ENCODE data around the gene ALAS1.

The ALAS1 gene

DNA sequence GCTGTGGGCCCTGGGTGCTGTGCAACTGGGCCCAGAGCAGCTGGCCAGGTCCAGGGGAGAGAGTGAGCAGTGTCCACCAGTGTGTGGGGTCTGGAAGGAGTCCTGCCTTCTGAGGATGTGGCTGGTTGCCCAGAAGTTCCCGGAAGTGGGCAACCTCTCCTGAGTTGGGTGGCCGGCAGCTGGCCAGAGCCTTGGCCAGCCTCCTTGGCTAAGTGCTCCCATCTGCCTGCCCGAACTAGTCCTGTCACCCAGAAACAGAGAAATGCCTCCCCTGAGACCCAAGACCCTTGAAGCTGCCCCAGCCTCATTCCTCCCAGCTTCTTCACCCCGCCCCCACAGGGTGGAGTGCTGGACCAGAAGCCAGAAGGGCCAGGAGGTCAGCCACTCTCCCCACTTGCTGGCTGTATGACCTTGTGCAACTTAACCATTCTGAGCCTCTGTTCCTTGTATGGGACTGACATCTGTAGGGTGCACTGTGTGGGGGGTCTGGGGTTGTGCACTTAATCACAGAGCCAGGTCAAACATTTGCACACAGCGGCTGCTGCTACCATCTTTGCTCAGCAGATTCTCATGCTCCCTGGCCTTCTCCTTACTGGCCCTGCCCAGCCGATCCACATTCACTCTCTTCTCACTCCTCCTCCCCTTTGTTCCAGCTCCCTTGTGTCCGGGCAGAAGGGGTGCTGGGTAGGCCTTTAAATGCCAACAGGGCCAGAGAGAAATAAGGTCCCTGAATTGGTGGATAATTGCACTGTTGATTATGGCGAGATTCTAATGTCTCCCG is 7.5 kb upstream of the ALAS1 start:
- Histone ChIP-seq H3K79me1 (replicated peaks; ENCODE audit: low read length, poor library complexity, severe bottlenecking) (no peaks in the 10 kb centered on the region), H2AK5ac (ENCODE audit: low read length, severe bottlenecking) (no peak overlapping the region), H3K4me3 (ENCODE audit: insufficient read depth in 1 of 2, low read depth in 1 of 2, low read length in 2 of 2) (no peak overlapping the region), H2BK120ac (ENCODE audit: low read depth, low read length) (peak overlapping the region; percentile 24), H3K27me3 (ENCODE audit: control insufficient read depth in 1 of 2, insufficient read depth in 1 of 2, low read length in 2 of 2) (no peaks in the 10 kb centered on the region), H3K36me3 (ENCODE audit: control insufficient read depth in 1 of 2, insufficient read depth in 2 of 2, low read depth in 1 of 2, low read length in 2 of 2) (peaks cover 0 to 2% of the 10 kb centered on the region in 2 experiments), H3K23ac (ENCODE audit: low read length in 2 of 2) (no peak overlapping the region), H3K4me2 (ENCODE audit: low read length, poor library complexity, severe bottlenecking) (no peak overlapping the region), H4K8ac (ENCODE audit: low read length) (peak overlapping the region; percentile 79), H3K9me3 (ENCODE audit: control insufficient read depth, low read length) (no peaks in the 10 kb centered on the region), H3K9ac (ENCODE audit: low read length) (no peak overlapping the region), H2AFZ (ENCODE audit: low read depth, low read length) (peak overlapping the region; percentile 10), H3K14ac (ENCODE audit: low read length in 2 of 2) (peak overlapping the region in 1 of 2 experiments; percentile 58), H4K91ac (ENCODE audit: low read length) (peak overlapping the region; percentile 91), H2BK5ac (ENCODE audit: low read depth, low read length, poor library complexity, severe bottlenecking) (no peak overlapping the region), H2BK12ac (ENCODE audit: low read length in 2 of 2) (peak overlapping the region in 1 of 2 experiments; percentile 88), H3K18ac (ENCODE audit: low read depth in 1 of 2, low read length in 2 of 2) (peak overlapping the region; percentile 40 to 79), H2BK15ac (ENCODE audit: low read depth, poor library complexity, severe bottlenecking) (no peak overlapping the region), H3K4me1 (ENCODE audit: control insufficient read depth, insufficient read depth, low read depth, low read length) (peaks cover 7% of the 10 kb centered on the region), H3K4ac (ENCODE audit: low read depth in 1 of 2, low read length in 2 of 2) (no peak overlapping the region), H3K27ac (ENCODE audit: low read length, poor library complexity, severe bottlenecking) (no peak overlapping the region)
- peak; percentile 20 for DNase-seq
- 68% methylated on average over 8 of the region's 9 CpGs for WGBS

DNA sequence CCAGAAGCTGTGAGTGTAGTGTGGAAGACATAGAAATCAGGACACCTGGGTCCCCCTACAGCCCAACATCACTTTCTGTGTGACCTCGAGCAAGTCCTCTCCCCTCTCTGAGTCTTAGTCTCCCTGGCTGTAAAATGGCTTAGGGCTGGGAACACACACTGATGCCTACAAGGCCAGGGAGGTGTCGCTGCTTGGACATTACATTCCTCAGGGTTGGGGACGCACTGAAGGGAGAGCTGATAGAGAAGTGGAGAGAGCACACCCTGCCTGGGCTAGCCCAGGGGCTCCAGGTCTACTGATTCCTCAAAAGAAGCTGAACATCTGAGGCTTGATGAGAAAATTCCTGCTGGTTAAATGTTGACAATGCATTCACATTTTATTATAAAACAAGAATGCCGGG is 6.3 kb upstream of the ALAS1 start:
- no peak overlapping the region for H3K4me2 ChIP-seq (ENCODE audit: low read length, poor library complexity, severe bottlenecking)
- no peak overlapping the region for H3K23ac ChIP-seq (ENCODE audit: low read length in 2 of 2)
- no peak overlapping the region for H2AFZ ChIP-seq (ENCODE audit: low read depth, low read length)
- 94% methylated on average over 4 of the region's 4 CpGs for WGBS
- peaks cover 7% of the 10 kb centered on the region for H3K4me1 ChIP-seq (ENCODE audit: control insufficient read depth, insufficient read depth, low read depth, low read length)
- no peak overlapping the region for H2BK120ac ChIP-seq (ENCODE audit: low read depth, low read length)
- no peak overlapping the region for H3K9ac ChIP-seq (ENCODE audit: low read length)
- H2BK12ac ChIP-seq (ENCODE audit: low read length in 2 of 2), result peak overlapping the region in 1 of 2 experiments; percentile 7
- DNase-seq, result no peak
- H3K4ac ChIP-seq (ENCODE audit: low read depth in 1 of 2, low read length in 2 of 2), result no peak overlapping the region
- H3K27me3 ChIP-seq (ENCODE audit: control insufficient read depth in 1 of 2, insufficient read depth in 1 of 2, low read length in 2 of 2), result no peaks in the 10 kb centered on the region
- H2AK5ac ChIP-seq (ENCODE audit: low read length, severe bottlenecking), result no peak overlapping the region
- no peaks in the 10 kb centered on the region for H3K79me1 ChIP-seq (replicated peaks; ENCODE audit: low read length, poor library complexity, severe bottlenecking)
- no peak overlapping the region for H3K14ac ChIP-seq (ENCODE audit: low read length in 2 of 2)
- peak overlapping the region; percentile 10 to 40 for H3K18ac ChIP-seq (ENCODE audit: low read depth in 1 of 2, low read length in 2 of 2)
- H3K9me3 ChIP-seq (ENCODE audit: control insufficient read depth, low read length), result no peaks in the 10 kb centered on the region
- H3K36me3 ChIP-seq (ENCODE audit: control insufficient read depth in 1 of 2, insufficient read depth in 2 of 2, low read depth in 1 of 2, low read length in 2 of 2), result peaks cover 0 to 2% of the 10 kb centered on the region in 2 experiments
- H3K4me3 ChIP-seq (ENCODE audit: insufficient read depth in 1 of 2, low read depth in 1 of 2, low read length in 2 of 2), result no peak overlapping the region
- H4K91ac ChIP-seq (ENCODE audit: low read length), result no peak overlapping the region
- no peak overlapping the region for H2BK5ac ChIP-seq (ENCODE audit: low read depth, low read length, poor library complexity, severe bottlenecking)
- H3K27ac ChIP-seq (ENCODE audit: low read length, poor library complexity, severe bottlenecking), result no peak overlapping the region
- no peak overlapping the region for H4K8ac ChIP-seq (ENCODE audit: low read length)
- H2BK15ac ChIP-seq (ENCODE audit: low read depth, poor library complexity, severe bottlenecking), result no peak overlapping the region

DNA sequence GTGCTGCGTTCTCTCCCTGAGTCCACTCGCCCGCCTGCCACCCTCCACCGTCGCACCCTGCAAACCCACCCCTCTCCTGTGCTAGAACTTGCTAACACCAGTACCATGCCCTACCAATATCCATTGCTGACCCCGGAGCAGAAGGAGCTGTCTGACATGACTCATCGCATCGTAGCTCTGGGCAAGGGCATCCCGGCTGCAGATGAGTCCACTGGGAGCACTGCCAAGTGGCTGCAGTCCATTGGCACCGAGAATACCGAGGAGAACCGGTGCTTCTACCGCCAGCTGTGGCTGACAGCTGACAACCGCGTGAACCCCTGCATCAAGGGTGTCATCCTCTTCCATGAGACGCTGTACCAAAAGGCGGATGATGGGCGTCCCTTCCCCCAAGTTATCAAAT is 4.9 kb upstream of the ALAS1 start:
- H3K4ac ChIP-seq (ENCODE audit: low read depth in 1 of 2, low read length in 2 of 2), result no peak overlapping the region
- peak overlapping the region; percentile 38 for H4K8ac ChIP-seq (ENCODE audit: low read length)
- no peak overlapping the region for H3K4me3 ChIP-seq (ENCODE audit: insufficient read depth in 1 of 2, low read depth in 1 of 2, low read length in 2 of 2)
- no peak overlapping the region for H2BK5ac ChIP-seq (ENCODE audit: low read depth, low read length, poor library complexity, severe bottlenecking)
- no peak overlapping the region for H3K23ac ChIP-seq (ENCODE audit: low read length in 2 of 2)
- no peak overlapping the region for H2AFZ ChIP-seq (ENCODE audit: low read depth, low read length)
- peaks cover 0 to 2% of the 10 kb centered on the region in 2 experiments for H3K36me3 ChIP-seq (ENCODE audit: control insufficient read depth in 1 of 2, insufficient read depth in 2 of 2, low read depth in 1 of 2, low read length in 2 of 2)
- peak overlapping the region in 1 of 2 experiments; percentile 11 for H2BK12ac ChIP-seq (ENCODE audit: low read length in 2 of 2)
- H3K4me1 ChIP-seq (ENCODE audit: control insufficient read depth, insufficient read depth, low read depth, low read length), result peaks cover 15% of the 10 kb centered on the region
- peak overlapping the region; percentile 64 for H4K91ac ChIP-seq (ENCODE audit: low read length)
- 92% methylated on average over 18 of the region's 18 CpGs for WGBS
- no peaks in the 10 kb centered on the region for H3K9me3 ChIP-seq (ENCODE audit: control insufficient read depth, low read length)
- H2BK15ac ChIP-seq (ENCODE audit: low read depth, poor library complexity, severe bottlenecking), result no peak overlapping the region
- no peak overlapping the region for H2AK5ac ChIP-seq (ENCODE audit: low read length, severe bottlenecking)
- DNase-seq, result peak; percentile 31
- no peak overlapping the region for H3K27ac ChIP-seq (ENCODE audit: low read length, poor library complexity, severe bottlenecking)
- no peak overlapping the region for H3K9ac ChIP-seq (ENCODE audit: low read length)
- H3K4me2 ChIP-seq (ENCODE audit: low read length, poor library complexity, severe bottlenecking), result no peak overlapping the region
- H3K14ac ChIP-seq (ENCODE audit: low read length in 2 of 2), result no peak overlapping the region
- peak overlapping the region; percentile 30 to 37 for H3K18ac ChIP-seq (ENCODE audit: low read depth in 1 of 2, low read length in 2 of 2)
- H2BK120ac ChIP-seq (ENCODE audit: low read depth, low read length), result no peak overlapping the region
- no peaks in the 10 kb centered on the region for H3K27me3 ChIP-seq (ENCODE audit: control insufficient read depth in 1 of 2, insufficient read depth in 1 of 2, low read length in 2 of 2)
- no peaks in the 10 kb centered on the region for H3K79me1 ChIP-seq (replicated peaks; ENCODE audit: low read length, poor library complexity, severe bottlenecking)

DNA sequence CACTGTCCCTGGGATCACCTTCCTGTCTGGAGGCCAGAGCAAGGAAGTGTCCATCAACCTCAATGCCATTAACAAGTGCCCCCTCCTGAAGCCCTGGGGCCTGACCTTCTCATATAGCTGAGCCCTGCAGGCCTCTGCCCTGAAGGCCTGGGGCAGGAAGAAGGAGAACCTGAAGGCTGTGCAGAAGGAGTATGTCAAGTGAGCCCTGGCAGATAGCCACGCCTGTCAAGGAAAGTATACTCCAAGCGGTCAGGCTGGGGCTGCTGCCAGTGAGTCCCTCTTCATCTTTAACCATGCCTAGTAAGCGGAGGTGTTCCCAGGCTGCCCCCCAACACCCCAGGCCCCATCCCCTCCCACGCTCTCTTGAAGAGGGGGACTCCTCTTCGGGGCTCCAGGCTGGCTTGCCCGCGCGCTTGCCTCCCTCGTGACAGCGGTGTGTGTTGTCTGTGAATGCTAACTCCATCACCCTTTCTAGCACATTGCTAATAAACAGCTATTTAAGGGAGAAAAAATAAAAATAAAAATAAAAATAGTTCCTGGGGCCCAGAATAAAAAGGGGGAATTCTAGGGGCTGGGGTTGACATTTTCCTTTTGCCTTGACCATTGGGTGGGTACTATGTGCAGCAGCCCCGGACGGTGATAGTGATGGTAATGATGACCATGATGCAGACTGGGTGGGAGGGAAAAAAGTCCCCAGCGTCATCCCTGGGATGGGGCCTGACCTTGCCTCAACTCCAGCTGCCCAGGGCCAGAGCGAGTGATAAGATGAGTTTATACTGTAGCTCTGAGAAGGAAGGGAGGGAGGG is 3.3 kb upstream of the ALAS1 start:
- Histone ChIP-seq H3K4me2 (ENCODE audit: low read length, poor library complexity, severe bottlenecking) (no peak overlapping the region), H2AFZ (ENCODE audit: low read depth, low read length) (no peak overlapping the region), H3K79me1 (replicated peaks; ENCODE audit: low read length, poor library complexity, severe bottlenecking) (peaks cover 10% of the 10 kb centered on the region), H3K27ac (ENCODE audit: low read length, poor library complexity, severe bottlenecking) (no peak overlapping the region), H3K23ac (ENCODE audit: low read length in 2 of 2) (no peak overlapping the region), H2BK12ac (ENCODE audit: low read length in 2 of 2) (peak overlapping the region in 1 of 2 experiments; percentile 75), H3K4me3 (ENCODE audit: insufficient read depth in 1 of 2, low read depth in 1 of 2, low read length in 2 of 2) (no peak overlapping the region), H3K4me1 (ENCODE audit: control insufficient read depth, insufficient read depth, low read depth, low read length) (peaks cover 20% of the 10 kb centered on the region), H3K4ac (ENCODE audit: low read depth in 1 of 2, low read length in 2 of 2) (no peak overlapping the region), H3K27me3 (ENCODE audit: control insufficient read depth in 1 of 2, insufficient read depth in 1 of 2, low read length in 2 of 2) (no peaks in the 10 kb centered on the region), H4K91ac (ENCODE audit: low read length) (no peak overlapping the region), H3K9ac (ENCODE audit: low read length) (no peak overlapping the region), H3K18ac (ENCODE audit: low read depth in 1 of 2, low read length in 2 of 2) (no peak overlapping the region), H2BK15ac (ENCODE audit: low read depth, poor library complexity, severe bottlenecking) (no peak overlapping the region), H3K9me3 (ENCODE audit: control insufficient read depth, low read length) (no peaks in the 10 kb centered on the region), H2AK5ac (ENCODE audit: low read length, severe bottlenecking) (no peak overlapping the region), H2BK120ac (ENCODE audit: low read depth, low read length) (peak overlapping the region; percentile 44), H3K36me3 (ENCODE audit: control insufficient read depth in 1 of 2, insufficient read depth in 2 of 2, low read depth in 1 of 2, low read length in 2 of 2) (peaks cover 5 to 6% of the 10 kb centered on the region in 2 experiments), H2BK5ac (ENCODE audit: low read depth, low read length, poor library complexity, severe bottlenecking) (no peak overlapping the region), H3K14ac (ENCODE audit: low read length in 2 of 2) (peak overlapping the region in 1 of 2 experiments; percentile 35), H4K8ac (ENCODE audit: low read length) (no peak overlapping the region)
- DNase-seq, result peak; percentile 72
- 84% methylated on average over 8 of the region's 14 CpGs for WGBS
